ENCODE measurements around the gene UBE3B.
A peak's percentile ranks its signal among the peaks of the same experiment; 100 is the strongest.

The UBE3B gene

DNA sequence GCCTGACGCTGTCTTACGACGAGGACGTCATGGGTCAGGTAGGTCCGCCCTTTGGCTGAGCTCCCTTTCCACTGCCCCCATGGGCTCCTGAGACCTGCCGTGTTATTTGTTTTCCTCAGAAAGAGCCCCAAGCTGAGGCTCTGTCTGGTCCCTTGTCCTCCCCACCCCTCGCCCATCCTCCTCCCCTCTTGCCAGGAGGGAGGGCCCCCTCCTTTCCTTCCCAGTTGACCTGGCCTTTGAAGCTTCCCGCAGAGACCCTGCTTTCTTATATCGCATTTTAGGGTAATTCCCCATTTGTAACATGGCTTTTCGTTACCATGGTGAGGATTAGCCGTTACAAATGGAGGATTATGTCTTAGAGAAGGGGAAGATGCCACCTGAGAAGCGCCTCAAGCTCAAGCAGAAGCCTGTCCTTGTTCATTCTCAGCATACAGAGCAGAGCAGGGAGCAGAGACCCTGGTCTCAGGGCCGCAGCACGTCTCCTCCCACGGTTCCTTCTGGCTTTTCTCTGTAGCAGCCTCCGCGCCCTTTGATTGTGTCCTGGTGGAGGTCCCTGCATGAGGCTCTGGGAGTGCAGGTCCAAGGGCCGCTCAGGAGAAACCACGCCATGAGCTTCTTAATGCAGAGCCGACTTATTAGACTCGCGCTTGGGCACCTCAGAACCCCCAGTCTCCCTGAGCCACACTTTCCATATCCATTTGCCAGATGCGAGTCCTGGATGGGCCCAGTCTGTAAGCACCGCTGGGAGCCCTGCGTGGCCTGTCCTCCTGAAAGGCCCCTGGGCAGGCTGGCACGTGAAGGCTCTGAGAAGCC lies 47.2 kb downstream of the UBE3B start:
- no peaks in the 10 kb centered on the region for H3K9me3 ChIP-seq (ENCODE audit: severe bottlenecking)
- peaks cover 20% of the 10 kb centered on the region for H3K36me3 ChIP-seq
- DNase-seq: peak; percentile 77
- H3K27ac ChIP-seq: peak overlapping the region; percentile 97
- H3K4me3 ChIP-seq (ENCODE audit: low read depth, low read length): peak overlapping the region; percentile 1; the same call in 1 of the 2 replicates
- no peaks in the 10 kb centered on the region for H3K27me3 ChIP-seq (ENCODE audit: insufficient read depth, low read depth, severe bottlenecking)
- TF ChIP-seq, protein P1, sequence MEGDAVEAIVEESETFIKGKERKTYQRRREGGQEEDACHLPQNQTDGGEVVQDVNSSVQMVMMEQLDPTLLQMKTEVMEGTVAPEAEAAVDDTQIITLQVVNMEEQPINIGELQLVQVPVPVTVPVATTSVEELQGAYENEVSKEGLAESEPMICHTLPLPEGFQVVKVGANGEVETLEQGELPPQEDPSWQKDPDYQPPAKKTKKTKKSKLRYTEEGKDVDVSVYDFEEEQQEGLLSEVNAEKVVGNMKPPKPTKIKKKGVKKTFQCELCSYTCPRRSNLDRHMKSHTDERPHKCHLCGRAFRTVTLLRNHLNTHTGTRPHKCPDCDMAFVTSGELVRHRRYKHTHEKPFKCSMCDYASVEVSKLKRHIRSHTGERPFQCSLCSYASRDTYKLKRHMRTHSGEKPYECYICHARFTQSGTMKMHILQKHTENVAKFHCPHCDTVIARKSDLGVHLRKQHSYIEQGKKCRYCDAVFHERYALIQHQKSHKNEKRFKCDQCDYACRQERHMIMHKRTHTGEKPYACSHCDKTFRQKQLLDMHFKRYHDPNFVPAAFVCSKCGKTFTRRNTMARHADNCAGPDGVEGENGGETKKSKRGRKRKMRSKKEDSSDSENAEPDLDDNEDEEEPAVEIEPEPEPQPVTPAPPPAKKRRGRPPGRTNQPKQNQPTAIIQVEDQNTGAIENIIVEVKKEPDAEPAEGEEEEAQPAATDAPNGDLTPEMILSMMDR (IDR thresholded peaks at IDR 0.05; ENCODE audit: low read depth, low read length): no peak

DNA sequence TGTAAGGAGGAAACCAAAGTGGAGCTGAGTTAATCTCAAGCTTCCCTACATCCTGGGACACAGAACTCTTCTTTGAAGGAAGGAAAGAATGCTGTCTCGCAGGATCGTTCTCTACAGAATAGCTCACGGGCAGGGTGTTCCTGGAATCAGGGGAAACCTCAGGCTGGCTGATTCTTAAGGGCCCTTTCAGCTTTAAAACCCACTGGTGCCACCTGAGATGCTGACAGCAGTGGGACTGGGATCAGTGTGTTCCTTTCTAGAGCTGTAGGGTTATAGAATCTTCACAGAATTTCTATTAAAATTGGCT lies 47.8 kb downstream of the UBE3B start:
- Histone ChIP-seq H3K4me3 (ENCODE audit: low read depth, low read length) (no peak overlapping the region; the same call in 1 of the 2 replicates), H3K27ac (peak overlapping the region; percentile 97), H3K9me3 (ENCODE audit: severe bottlenecking) (no peaks in the 10 kb centered on the region), H3K36me3 (peaks cover 20% of the 10 kb centered on the region), H3K27me3 (ENCODE audit: insufficient read depth, low read depth, severe bottlenecking) (no peaks in the 10 kb centered on the region)
- DNase-seq: no peak
- TF ChIP-seq, protein P1 (IDR thresholded peaks at IDR 0.05; ENCODE audit: low read depth, low read length): no peak

DNA sequence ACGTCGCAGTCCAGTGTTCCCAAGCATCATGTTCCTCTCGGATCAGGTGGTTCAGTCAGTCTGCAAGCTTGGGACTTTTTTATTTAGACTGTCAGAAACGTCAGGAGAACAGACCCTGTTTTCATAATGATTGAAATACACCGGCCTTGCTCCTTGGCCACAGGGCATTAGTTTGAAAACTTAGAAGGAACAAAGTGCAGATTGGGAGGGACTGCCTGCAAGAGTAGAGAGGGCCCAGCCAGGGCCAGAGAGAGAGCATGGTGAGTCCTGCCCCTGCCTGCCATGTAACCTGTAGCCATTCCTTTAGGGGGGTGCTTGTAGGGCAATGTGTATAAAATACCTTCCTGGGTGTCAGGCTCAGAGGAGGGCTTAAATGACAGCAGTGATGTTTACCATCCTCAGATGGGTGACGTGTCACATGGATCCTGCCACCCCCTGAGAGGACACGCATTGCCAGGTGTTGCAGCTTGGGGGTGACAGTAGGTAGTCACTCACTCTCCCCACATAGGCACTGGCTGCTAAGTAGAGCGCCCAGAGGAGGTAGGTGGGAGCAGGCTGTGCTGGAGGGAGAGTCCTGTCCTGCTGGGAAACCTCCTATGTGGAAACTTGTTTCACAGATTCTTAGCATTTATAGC lies 50.2 kb downstream of the UBE3B start:
- Histone ChIP-seq H3K36me3 (peaks cover 2% of the 10 kb centered on the region), H3K27me3 (ENCODE audit: insufficient read depth, low read depth, severe bottlenecking) (no peaks in the 10 kb centered on the region), H3K9me3 (ENCODE audit: severe bottlenecking) (no peaks in the 10 kb centered on the region), H3K27ac (peak overlapping the region; percentile 97), H3K4me3 (ENCODE audit: low read depth, low read length) (no peak overlapping the region)
- DNase-seq: no peak
- TF ChIP-seq, protein P1 (IDR thresholded peaks at IDR 0.05; ENCODE audit: low read depth, low read length): no peak; the same call in 1 of the 2 replicates

DNA sequence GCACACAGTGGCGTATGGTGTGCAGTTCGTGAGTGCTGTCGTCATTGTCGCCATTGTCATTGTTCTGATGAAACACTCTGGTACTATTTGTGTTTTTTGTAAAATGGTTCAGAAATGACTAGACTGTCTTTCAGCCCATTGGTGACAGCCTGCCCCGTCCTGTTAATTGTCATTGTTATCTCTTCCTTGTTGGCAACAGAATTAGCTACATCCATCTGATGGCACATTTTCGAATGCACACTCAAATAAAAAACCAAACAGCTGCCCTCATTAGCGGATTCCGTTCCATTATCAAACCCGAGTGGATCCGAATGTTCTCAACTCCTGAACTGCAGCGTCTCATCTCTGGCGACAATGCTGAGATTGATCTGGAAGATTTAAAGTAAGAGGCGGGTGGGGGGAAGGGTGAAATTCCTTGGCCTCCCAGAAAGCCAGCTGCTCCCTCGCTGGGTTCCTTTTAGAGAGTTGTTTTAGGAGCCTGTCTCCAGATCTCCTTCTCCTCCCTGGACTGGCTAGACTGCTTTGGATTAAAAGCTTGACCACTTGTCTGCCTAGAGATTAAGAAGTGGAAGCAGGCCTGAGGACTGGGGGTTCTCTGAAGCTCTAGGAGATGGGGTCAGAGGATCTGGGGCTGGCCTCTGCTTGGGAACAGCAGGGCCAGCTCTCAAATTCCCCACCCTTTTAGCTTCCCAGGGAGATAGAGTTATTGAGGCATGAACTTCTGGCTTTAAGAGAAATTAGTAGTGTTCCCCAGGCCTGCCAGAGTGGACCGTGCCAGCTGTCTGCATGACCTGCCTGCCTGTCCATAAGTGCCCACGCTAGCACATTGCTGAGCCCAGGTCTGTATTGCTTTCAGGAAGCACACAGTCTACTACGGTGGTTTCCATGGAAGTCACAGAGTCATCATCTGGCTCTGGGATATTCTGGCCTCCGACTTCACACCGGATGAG lies 52.5 kb downstream of the UBE3B start:
- DNase-seq: peak; percentile 87
- no peaks in the 10 kb centered on the region for H3K9me3 ChIP-seq (ENCODE audit: severe bottlenecking)
- no peaks in the 10 kb centered on the region; the same call in none of the 2 replicates for H3K36me3 ChIP-seq
- H3K27ac ChIP-seq: peak overlapping the region; percentile 97
- no peaks in the 10 kb centered on the region for H3K27me3 ChIP-seq (ENCODE audit: insufficient read depth, low read depth, severe bottlenecking)
- TF ChIP-seq, protein P1 (IDR thresholded peaks at IDR 0.05; ENCODE audit: low read depth, low read length): no peak
- H3K4me3 ChIP-seq (ENCODE audit: low read depth, low read length): no peak overlapping the region

DNA sequence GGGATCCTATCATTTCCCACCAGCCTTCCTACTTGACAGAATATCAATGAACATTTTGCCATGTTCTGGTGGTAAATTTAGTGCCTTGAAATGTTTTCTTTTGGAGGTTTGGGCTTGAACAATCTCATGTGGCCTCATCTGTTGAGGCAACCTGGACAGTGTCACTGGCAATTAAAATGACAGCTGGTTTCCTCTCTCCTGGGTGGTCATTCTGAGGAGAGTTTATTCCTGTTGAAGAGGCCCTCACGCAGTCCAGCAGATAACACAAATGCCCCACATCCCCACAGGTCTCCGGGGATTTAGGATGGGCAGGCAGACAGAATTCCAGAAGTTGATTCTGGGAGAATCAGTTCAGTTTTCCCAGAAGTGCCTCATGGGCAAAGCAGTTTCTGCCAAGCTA lies 54.0 kb downstream of the UBE3B start:
- Histone ChIP-seq H3K36me3 (no peaks in the 10 kb centered on the region; the same call in none of the 2 replicates), H3K4me3 (ENCODE audit: low read depth, low read length) (no peak overlapping the region), H3K27ac (peak overlapping the region; percentile 97), H3K9me3 (ENCODE audit: severe bottlenecking) (no peaks in the 10 kb centered on the region), H3K27me3 (ENCODE audit: insufficient read depth, low read depth, severe bottlenecking) (no peaks in the 10 kb centered on the region)
- DNase-seq: no peak
- TF ChIP-seq, protein P1 (IDR thresholded peaks at IDR 0.05; ENCODE audit: low read depth, low read length): no peak
